ENCODE measurements around the gene ANKS1B. TPM values are rescaled to one million over a fixed set of nuclear protein-coding genes. Genes with fewer than 3 reads are reported as not detected.
"Not testable (repeated sequence)": the region's sequence is repeated elsewhere in the genome, so short reads cannot be mapped to it uniquely, and the experiment has no call there.

The ANKS1B gene
- total RNA-seq, 1 experiment from 2014 or later: 9.7 TPM

GRCh38 chr12:99250091-99250490 is 734.6 kb downstream of the ANKS1B start:
- intact Hi-C loops (cut with micrococcal nuclease; ENCODE audit: unreplicated experiment): no loop called here
- Histone ChIP-seq H3K36me3 (ENCODE audit: control insufficient read depth, insufficient read depth, low read length) (no peaks in the 10 kb centered on the region), H3K27me3 (ENCODE audit: control insufficient read depth, insufficient read depth, low read length) (no peaks in the 10 kb centered on the region), H3K4me3 (ENCODE audit: low read depth in 2 of 2, low read length in 2 of 2) (no peak overlapping the region), H3K9me3 (ENCODE audit: control insufficient read depth, insufficient read depth, low read depth, low read length) (no peaks in the 10 kb centered on the region), H3K4me1 (ENCODE audit: control insufficient read depth, insufficient read depth, low read length) (no peaks in the 10 kb centered on the region), H3K27ac (ENCODE audit: low read length) (no peak overlapping the region)
- BruUV-seq (replicated peaks): no TSS peak
- CTCF ChIA-PET: no interaction called here
- POLR2A ChIA-PET: no interaction called here
- TF ChIP-seq POLR2AphosphoS5 (IDR thresholded peaks at IDR 0.05; ENCODE audit: low read depth, low read length): no peak
- no peak for DNase-seq (ENCODE audit: low read depth, low spot score)
- in situ Hi-C loops (cut with HindIII; ENCODE audit: low pct_unique_long_range_greater_than_20kb, low sequenced_read_pairs): no loop called here
- ATAC-seq: no peak

- ATAC-seq: no peak
- no peak for TF ChIP-seq SIN3A (IDR thresholded peaks at IDR 0.05; ENCODE audit: borderline replicate concordance, insufficient read depth, low read depth, low read length)
- TF ChIP-seq POLR2AphosphoS5 (IDR thresholded peaks at IDR 0.05; ENCODE audit: low read depth, low read length): no peak
- TF ChIP-seq TCF7L2 (IDR thresholded peaks at IDR 0.05; ENCODE audit: low read depth, low read length): no peak
- no peak for TF ChIP-seq REST (IDR thresholded peaks at IDR 0.05; ENCODE audit: insufficient read depth in 1 of 2, low read depth in 2 of 2, low read length in 1 of 2)
- no peak for TF ChIP-seq CTCF (IDR thresholded peaks at IDR 0.05)
- Histone ChIP-seq H3K9me3 (ENCODE audit: control insufficient read depth, insufficient read depth, low read depth, low read length) (no peaks in the 10 kb centered on the region), H3K4me3 (ENCODE audit: low read depth in 2 of 2, low read length in 2 of 2) (no peak overlapping the region), H3K27me3 (ENCODE audit: control insufficient read depth, insufficient read depth, low read length) (no peaks in the 10 kb centered on the region), H3K4me1 (ENCODE audit: control insufficient read depth, insufficient read depth, low read length) (no peaks in the 10 kb centered on the region), H3K27ac (ENCODE audit: low read length) (no peak overlapping the region), H3K36me3 (ENCODE audit: control insufficient read depth, insufficient read depth, low read length) (no peaks in the 10 kb centered on the region)
- DNase-seq (ENCODE audit: low read depth, low spot score): no peak
- CTCF ChIA-PET: no interaction called here
- intact Hi-C loops (cut with micrococcal nuclease; ENCODE audit: unreplicated experiment): no loop called here
- BruUV-seq (replicated peaks): no TSS peak
- in situ Hi-C loops (cut with HindIII; ENCODE audit: low pct_unique_long_range_greater_than_20kb, low sequenced_read_pairs): no loop called here
- POLR2A ChIA-PET: no interaction called here
Observed at GRCh38 chr12:99249543-99249942, 735.2 kb downstream of the ANKS1B start.

- POLR2A ChIA-PET; H3K27me3 ChIP-seq (ENCODE audit: control insufficient read depth, insufficient read depth, low read length); H3K36me3 ChIP-seq (ENCODE audit: control insufficient read depth, insufficient read depth, low read length); DNase-seq (ENCODE audit: low read depth, low spot score); intact Hi-C loops (cut with micrococcal nuclease; ENCODE audit: unreplicated experiment); H3K4me3 ChIP-seq (ENCODE audit: low read depth in 2 of 2, low read length in 2 of 2); CTCF ChIA-PET; ATAC-seq; in situ Hi-C loops (cut with HindIII; ENCODE audit: low pct_unique_long_range_greater_than_20kb, low sequenced_read_pairs); H3K9me3 ChIP-seq (ENCODE audit: control insufficient read depth, insufficient read depth, low read depth, low read length); H3K27ac ChIP-seq (ENCODE audit: low read length); H3K4me1 ChIP-seq (ENCODE audit: control insufficient read depth, insufficient read depth, low read length); BruUV-seq (replicated peaks): not testable (repeated sequence)
Observed at GRCh38 chr12:99237907-99238538, 746.7 kb downstream of the ANKS1B start.
